ENCODE results near the gene FOLR2.

- TF ChIP-seq CTCF (IDR thresholded peaks at IDR 0.05) (no peak), POLR2A (IDR thresholded peaks at IDR 0.05) (no peak)
Observed at GRCh38 chr11:72203163-72203562, 13.4 kb upstream of the FOLR2 start.

Measured in thyroid gland (tissue), 4 donors.